D341Med (cell line): ENCODE measurements around the gene FAM107B.

Experiments
- DNase-seq: peaks from one replicate; pipeline ENCODE4 v3.0.0; 2012; ENCODE audit warnings: low spot score

The FAM107B gene

GRCh38 chr10:14487488-14487883, 287.2 kb downstream of the FAM107B start:
- no peak for DNase-seq

GRCh38 chr10:14486777-14487487, 287.8 kb downstream of the FAM107B start:
- no peak for DNase-seq

DNA sequence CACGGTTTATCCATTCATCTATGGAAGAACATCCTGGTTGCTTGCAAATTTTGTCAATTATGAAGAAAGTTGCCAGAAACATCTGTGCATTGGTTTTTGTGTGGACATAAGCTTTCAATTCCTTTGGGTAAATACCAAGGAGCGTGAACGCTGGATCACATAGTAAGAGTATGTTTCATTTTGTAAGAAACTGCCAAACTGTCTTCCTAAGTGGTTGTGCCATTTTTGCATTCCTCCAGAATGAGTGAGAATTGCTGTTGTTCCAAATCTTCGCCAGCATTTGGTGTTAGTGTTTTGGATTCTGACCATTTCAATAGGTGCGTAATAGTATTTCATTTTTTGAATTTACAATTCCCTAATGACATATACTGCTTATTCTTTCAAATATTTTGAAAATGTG, 288.7 kb downstream of the FAM107B start:
- DNase-seq, result no peak

- no peak for DNase-seq
These were observed 291.3 kb downstream of the FAM107B start for GRCh38 chr10:14483417-14483816.

GRCh38 chr10:14481752-14482151, 292.9 kb downstream of the FAM107B start:
- DNase-seq, result no peak

DNA sequence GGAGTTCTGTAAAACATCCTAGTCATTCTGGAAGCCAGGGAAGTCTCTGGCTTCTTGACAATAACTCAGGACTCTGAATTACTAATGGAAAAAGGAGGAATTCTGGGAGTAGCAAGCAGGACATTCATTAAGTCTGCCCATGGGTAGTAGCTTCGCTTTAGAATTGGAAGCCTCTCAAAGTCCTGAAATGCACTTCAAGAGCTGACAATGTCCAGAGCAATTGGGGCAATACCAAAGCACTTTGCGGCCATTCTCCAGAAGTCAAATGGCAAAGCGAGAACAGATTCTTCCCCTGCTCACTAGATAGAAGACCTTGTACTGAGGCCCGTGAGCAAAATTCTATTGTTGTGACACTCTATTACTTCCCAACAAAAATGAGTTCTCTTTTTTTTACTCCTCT, 293.7 kb downstream of the FAM107B start:
- no peak for DNase-seq

DNA sequence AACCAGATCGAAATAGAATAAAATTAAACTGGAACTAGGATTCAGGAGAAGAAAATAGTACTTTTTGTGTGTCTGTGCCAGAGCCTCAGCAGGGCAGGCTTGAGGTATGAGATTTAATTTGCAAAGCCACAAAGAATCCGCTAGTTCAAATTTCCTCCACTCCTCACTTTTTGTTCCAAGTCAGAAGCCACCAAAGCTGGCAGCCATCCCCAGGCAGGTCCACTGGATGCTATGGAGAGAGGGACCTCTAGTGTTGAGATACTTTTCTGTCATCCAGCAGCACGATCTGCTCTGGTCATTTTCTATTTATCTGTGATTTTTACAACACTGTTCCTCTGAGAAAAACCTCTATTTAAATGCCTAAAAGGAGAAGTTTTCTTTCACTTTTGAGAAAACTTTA, 296.1 kb downstream of the FAM107B start:
- peak; percentile 51 for DNase-seq

DNA sequence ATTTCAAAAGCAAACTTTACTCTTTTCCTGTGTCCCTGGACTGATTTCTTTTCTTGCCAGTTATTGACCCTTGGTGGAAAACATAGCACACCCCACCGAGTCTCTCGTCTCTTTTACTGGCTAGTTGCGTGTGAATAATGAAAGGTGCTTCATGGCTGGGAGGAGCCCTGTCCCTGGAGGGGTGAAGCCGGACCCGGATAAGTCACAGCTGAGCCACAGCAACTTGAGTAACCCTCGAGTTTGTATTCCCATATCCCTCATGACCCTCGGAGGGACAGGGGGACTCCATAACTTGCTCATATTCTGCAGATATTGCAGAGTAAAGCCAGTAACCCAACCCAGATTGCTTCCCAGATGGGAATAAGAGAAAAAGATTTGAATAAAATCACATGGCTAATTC, 296.5 kb downstream of the FAM107B start:
- no peak for DNase-seq

DNA sequence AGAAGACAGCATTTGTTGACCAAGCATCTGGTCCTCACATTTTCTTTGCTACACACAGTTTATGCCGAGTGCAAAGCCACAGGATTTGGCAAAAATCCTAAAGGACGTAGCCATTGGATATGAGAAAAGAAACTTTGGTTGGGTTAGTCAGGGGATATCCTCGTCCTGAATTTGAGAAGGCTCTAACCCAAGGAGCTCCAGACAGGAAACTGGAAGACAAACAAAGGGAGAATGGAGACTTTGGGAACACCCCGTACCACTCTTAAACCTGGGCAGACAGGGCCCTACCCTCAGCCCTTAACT, 297.3 kb downstream of the FAM107B start:
- DNase-seq, result no peak

DNA sequence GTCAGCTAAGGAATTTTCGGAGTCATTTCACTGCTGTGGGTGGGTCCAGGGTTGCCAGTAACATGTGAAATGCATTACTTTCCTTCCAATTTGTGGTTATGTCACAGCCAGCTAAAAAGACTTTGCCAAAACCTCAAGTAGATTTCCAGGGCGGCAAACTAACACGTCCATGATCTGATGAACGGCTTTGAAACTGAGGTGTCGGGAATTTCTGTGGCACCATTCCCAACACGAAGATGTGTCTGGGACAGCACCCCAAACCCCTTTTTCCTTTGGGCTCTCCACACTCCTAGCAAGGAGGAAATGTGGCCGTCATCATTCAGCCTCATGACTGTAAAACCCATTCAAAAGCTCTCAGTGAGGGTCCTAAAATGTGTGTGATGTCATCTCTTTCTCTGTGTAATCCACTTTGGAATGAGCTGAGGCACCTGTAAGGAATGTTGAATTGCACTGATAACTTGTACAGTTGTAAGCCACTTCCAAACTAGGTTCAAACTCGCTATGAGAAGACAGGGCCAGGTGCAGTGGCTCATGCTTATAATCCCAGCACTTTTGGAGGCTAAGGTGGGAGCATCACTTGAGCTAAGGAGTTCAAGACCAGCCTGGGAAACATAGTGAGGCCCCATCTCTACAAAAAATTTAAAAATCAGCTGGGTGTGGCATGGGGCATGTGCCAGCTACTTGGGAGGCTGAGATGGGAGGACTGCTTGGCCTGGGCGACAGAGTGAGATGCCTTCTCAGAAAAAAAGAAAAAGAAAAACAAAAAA, 297.9 kb downstream of the FAM107B start:
- DNase-seq, result no peak

DNA sequence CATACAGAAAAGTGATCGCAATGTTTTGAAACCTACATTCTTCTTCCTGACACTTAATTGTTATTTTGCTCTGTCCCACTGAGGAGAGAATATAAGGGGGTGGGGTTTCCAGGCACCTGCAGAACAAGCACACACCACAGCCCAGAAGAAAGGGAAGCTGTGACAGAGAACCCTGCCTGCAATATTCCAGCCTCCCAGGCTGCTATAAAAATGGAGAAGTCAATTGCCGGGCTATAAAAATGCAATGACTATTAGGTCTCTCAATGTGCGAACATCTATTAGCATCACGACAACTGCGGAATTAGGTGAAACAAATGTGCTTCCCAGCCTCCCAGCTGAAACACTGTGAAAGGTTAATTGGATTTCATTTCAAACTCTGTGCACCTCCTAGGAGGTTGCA, 298.7 kb downstream of the FAM107B start:
- DNase-seq, result no peak

DNA sequence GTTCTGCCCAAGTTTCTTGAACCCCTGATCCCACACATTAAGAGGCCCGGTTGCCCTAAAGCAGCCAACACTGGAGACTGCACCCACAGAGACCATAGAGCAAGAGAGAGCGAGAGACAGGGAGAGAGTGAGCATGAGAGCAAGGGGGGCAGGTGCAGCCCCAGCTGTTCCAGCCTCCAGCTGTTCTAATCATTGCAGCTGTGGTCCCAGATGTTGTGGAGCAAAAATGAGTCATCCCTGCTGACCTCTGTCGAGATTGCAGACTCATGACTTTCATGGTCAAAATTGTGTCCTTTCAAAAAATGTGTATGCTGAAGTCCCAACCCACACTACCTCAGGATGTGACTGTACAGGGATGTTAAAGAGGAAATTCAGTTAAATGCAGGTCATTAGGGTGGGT, 300.0 kb downstream of the FAM107B start:
- no peak for DNase-seq

DNA sequence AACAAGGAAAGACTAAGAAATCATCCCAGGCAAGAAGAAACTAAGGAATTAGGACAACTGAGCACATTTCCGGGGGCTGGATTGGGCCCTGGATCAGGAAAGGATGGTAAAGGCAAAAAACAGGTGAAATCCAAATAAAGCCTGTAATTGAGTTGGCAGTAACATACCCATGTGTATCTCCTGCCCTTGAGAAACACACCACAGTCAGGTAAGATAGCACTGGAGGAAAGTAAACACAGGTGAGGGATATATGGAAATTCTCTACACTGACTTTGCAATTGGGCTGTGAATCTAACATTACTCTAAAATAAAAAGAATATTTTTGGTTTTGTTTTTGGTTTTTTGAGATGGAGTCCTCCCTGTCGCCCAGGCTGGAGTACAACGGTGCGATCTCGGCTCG, 303.8 kb downstream of the FAM107B start:
- no peak for DNase-seq

GRCh38 chr10:14468726-14469125, 306.0 kb downstream of the FAM107B start:
- DNase-seq, result no peak
